ENCODE measurements around the gene CKAP5.

Gene CKAP5

DNA sequence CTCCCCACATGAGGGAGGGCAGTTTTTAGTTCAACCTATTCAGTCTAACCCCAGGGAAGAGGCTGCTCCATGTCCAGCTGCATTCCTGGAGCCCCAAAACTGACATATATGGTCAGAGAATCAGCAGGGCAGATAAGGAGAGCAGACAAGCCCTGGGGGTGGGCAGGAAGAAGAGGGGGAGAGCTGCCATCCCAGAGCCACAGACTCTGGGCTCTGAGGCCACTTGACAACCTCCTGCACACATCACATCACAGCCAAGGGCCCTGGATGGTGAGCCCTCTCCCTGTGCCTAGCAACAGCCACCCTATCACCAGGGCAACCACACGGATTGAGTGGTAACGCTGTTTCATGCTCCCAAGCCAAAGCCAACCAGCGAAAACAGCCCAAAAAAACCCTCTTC, 148.8 kb downstream of the CKAP5 start:
- no peak for DNase-seq

DNA sequence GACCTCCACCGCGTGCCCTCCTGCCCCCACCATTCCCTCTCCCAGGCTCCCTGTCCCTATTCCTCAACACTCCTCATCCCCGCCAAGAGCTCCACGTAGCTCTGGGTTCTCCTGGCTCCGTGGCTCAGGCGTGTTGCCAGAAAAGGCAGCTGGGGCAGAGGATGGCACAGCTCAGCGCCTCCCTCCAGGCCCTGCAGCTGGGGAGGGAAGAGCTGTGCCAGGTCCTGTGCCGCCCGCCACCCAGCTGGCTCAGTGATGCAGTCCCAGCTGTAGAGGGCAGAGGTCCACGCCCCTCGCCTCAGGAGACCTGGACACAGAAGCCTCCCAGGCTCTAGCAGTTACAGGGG, 149.9 kb downstream of the CKAP5 start:
- DNase-seq = no peak

DNA sequence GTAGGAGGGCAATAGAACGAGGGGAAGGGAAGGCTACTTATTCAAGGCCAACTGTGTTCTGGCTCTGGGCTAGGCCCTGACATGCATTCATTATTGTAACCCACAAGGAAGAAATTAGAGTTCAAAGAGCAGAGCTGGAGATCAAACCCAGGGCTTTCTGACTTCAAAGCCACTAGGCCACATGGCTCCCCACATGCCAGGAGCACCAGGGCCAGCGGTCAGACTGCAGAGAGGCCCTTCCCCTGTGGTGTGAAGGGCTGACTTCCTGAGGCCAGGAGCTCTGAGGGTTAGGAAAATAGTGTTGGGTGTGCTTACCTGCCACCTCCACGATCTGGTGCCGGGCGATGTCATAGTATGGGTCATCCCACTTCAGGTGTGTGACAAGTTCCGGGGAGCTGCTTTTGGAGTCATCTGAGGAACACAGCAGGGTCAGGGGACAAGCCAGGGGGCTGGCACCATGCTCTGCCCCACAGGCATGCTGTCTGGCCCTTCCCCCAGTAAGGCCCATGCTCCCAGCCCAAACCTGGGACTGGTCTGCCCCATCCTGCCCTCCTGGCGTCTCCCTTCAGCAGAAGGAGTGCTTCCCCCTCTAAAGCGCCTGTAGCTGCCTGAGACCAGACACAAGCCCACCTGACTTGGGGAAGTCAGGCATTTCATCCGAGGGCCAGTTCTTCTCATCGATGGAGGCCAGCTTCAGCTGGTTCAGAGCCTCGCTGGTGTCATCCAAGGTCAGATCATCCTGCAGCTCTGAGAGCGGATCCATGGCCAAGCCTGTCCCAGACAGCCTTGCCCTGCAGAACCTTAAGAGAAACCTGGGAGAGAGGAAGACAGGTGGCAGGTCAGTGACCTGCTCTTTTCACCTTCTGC, 150.5 kb downstream of the CKAP5 start:
- DNase-seq = no peak

DNA sequence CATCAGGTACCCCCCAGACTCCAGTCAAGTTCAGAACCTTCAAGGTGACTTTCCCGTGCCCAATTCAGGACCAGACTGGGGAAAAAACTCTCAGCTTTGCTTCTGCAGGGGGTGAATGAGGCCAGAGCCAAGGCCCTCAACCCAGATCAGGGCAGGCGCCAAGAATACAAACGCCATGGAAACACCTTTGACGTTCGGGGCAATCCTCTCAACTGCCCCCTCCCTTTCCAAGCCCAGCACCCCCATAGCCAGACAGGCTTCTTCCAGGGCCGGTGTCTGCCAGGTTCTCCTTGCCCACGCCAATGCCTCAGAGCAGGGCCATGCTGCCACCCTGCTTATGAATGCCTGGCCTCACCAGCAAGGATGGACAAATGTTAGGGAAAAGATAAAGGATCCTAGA, 151.5 kb downstream of the CKAP5 start:
- no peak for DNase-seq

DNA sequence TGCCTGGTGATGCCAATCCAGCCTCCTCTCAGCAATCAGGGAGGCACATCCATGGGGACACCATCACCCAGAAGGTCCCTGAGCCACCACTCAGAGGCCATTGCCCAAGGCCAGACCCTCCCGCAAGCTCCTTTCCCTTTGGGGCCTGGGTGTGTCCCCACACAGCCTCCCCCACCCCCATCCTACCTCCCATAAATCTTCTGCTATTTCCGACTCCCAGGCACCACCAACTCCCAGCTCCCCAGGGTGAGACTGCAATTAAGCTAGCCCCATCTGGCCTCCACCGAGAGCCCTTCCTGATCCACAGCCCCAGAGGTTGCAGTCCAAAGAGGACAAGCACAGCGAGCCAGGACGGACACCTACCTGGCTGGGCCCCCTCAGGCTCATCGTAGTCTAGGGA, 152.0 kb downstream of the CKAP5 start:
- DNase-seq = no peak

DNA sequence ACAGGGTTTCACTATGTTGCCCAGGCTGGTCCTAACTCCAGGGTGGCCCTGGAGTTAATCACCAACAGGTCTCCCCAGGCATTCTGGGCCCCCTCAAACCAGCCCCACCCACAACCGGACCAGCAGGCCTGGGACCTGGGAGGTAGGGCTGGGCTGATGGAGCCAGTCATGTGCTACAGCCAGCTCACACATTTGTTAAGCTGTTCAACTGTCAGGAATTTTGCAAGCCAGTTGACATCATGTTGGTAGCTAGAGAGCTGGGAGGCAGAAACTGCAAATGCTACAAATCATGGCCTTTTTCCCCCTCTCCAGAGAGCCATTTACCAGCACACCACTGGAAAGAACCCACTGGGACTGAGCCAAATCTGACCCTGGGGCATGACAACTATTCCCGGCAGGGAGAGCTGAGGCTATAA, 152.5 kb downstream of the CKAP5 start:
- DNase-seq = no peak
